HG03575 (cell line): Measurements from ENCODE around the gene LRRC3B.

Source experiments
- ATAC-seq: cut with Tn5 transposase; IDR thresholded peaks from one replicate; pipeline ENCODE4 v1.9.1; 2021; ENCODE audit not compliant: unreplicated experiment, insufficient number of reproducible peaks, low FRiP score; ENCODE audit errors: extremely low read depth

Gene LRRC3B

DNA sequence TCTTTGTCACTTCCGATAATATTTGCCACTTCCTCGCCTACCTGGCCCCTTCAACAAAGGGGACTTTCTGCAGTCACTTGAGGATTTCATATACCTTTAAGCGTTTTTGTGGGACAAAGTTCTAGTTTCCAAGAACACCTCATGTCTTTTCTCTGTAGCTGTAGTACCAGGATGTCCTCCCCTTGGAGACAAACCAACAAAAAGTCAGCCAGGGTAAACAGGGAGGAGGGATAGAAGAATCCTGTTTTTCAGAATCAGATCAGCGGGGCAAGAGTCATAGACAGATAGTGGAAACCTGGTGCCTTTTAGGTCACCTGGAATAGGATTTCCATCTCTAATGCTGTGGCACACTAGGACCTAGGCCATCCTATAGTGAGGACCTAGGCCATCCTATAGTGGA, 4.5 kb downstream of the LRRC3B start:
- ATAC-seq, result no peak

DNA sequence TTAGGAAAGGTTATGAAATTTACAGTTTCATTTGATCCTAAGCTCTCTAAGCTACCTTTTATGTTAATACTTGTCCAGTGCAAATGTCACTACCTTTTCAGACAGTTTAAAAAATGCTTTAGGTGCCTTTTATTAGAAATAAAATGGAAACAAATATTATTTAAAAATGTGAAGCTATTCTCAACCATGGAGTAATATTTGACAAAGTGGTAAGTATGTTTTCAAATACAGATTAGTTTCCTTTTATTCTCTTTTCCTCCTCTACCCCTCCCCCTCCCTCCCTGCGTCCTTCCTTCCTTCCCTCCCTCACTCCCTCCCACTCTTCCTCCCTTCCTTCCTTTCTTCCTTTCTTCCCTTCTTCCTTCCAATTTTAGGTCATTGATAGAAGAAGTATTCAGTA, 6.3 kb downstream of the LRRC3B start:
- ATAC-seq, result no peak

DNA sequence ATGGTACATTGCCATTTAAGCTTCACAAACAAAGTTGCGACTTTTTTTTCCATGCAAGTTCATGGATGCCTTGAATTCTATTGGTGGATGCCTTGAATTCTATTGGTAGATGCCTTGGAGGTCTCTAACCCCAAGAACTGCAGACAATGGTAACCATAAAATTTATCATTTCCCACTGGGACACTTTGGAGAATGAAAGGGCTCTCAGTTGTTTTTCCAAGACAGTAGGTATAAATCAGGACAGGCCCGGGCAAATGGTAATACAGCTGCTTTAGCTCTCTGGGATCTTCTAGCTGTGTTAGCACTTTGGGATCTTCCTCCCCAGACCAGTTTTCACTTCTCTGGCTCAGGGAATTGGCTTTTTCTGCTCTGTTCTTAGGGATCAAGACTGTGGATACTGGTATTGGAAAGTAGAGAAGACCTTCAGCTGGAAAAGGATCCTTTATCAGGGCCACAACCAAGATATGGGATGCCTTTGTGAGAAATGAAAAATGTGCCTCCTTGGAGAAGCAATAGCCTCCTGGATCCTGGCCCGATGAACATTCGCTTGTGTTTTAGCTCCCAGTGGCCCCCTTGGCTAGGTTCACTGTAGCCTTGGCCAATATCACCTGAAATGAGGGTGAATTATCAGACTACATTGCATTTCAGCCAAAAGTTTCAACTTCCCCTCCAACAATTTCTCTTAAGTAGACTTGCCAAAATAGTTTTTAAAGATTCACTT, 8.3 kb downstream of the LRRC3B start:
- no peak for ATAC-seq

DNA sequence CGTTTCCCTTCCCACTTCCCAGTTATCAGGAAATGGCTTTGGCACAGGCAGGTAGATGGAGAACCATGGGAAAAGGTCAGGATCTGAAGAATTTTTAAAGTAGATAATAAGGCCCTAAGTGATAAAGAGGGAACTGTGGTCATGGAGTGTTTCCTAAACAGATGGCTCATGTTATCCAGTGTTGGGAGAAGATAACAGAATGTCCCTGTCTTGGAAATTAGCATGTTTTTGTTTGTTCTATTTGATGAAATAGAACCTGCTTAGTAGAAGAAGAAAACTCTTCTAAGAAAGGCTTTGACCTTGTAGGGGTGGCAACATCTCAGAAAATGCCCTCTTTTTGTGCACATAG, 8.8 kb downstream of the LRRC3B start:
- no peak for ATAC-seq

DNA sequence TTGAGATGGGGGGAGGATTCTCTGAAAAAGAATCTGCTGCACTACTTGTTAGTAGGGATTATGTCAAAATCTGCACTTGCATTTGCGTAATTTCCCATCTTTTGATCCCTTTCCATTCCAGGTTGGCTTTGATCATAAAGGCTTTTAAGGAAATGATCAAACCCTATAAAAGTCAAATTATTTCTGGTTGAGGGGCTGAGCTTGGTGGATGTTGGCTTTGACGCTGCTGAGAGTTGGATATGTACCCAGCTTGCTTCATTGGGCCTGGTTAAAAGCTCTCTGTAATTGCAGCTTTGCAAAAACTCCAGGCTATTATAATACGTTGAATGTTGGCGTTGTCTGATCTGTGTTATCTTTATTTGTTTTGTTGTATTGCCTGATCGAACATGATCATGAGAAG, 12.0 kb downstream of the LRRC3B start:
- no peak for ATAC-seq

DNA sequence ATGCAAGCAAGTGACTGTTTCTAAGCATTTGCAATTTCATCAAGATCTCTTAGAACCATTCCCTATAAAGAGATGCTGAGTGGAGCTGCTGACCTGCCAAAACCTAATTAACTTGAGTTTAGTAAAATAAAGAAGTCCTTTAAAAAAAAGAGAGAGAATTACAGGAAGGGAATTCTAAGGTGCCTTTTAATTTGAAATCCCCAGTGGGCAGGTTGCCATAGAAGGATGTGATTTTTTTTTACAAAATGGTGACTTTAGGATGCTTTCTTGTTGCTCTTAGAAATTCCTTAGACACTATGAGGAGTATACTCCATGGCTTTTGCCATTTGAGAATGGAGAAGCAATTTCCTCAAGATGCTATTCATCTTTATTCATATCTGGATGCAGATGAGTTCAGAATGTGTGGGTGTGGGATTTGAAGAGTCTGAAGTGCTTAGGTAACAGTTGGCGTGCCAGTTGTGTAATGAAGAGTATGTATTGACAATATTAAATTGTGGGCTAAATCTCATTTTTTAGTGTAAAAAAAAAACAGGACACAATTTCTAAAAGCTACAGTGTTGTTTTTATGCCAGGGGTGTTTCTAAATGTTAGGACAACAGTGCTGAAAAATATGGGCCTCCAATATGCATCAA, 13.6 kb downstream of the LRRC3B start:
- no peak for ATAC-seq

DNA sequence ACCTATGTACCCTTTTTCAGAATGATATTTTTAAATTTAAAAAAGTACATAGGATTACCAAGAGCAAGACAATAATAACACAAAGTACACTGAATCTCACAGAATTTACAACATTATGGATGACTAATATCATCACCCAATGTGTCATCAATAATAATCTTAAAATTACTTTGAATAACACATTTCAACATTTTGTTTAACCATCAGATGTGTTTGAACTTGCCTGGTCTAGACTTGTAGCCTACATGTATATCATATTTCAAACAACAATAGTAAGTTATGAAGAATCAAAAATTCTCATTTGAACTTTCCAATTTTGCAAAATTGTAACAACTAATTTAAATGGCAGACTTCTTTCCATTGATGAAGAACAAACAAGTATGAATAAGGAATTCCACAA, 15.1 kb downstream of the LRRC3B start:
- no peak for ATAC-seq

DNA sequence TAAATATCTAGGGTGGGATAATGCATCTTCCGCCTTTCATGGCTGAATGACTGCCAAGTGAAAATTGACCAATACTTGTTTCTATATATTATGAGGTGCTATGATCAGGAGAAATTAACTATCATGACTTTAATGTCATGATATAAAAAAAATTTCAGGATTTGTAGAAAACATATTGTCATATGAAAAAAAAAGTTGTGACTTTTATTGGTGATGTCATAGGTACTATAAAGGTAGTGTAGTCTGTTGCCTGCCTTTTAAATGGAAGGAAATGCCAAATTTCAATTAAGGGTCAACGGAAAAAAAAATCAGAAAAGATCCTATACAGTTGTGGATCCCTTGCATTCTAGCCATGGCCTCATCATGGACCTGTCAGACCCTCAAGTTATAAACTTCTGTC, 15.5 kb downstream of the LRRC3B start:
- no peak for ATAC-seq

DNA sequence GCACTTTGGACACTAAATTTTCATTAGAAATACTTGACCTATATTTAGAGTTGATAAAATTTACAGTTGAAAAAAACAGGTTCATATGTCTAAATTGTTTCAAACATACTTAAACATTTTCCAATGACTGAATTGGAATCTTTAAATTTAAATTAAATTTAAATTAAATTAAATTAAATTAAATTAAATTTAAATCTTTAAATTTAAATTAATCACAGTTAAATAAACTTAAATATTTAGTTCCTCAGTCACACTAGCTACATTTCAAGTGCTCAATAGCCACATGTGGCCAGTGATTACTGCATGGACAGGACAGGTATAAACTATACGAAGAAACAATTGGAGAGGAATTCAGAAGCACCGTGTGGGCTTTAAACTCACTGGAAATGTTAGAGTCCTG, 16.8 kb downstream of the LRRC3B start:
- no peak for ATAC-seq

DNA sequence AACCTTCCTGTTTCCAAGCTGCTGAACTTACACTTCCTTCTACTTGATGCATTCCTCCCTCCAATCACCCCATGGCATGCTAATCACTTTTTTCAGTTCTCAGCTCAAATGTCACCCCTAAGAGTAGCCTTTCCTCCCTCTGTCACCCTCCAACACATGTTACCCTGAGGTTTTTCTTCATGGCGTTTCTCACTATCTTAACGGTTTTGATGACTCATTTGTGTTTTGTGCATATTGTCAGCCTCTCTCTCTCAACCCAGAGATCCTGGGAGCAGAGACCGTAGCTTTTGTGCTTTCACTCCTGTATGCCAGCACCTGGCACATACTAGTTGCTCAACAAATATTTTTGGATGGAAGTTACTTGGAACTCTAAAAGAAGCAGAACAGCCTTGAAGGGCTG, 24.5 kb downstream of the LRRC3B start:
- ATAC-seq, result no peak

DNA sequence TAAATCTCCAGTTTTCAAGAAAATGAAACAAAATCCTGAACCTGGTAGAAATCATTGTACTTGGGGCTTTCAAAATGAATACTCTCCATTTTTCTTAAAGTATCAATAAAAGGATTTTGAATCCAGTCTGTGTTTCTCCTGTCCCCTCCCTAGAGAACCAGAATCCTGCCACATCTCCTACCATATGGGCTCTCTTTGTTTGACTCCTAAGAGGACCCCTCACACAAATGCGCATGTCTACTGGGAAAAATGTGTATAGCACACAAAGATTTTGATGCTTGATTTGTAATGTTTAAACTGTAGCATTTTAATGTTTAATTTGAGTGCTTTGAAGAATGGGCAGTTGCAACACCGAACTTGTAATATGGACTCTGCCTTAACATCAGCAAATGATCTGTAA, 25.9 kb downstream of the LRRC3B start:
- no peak for ATAC-seq

DNA sequence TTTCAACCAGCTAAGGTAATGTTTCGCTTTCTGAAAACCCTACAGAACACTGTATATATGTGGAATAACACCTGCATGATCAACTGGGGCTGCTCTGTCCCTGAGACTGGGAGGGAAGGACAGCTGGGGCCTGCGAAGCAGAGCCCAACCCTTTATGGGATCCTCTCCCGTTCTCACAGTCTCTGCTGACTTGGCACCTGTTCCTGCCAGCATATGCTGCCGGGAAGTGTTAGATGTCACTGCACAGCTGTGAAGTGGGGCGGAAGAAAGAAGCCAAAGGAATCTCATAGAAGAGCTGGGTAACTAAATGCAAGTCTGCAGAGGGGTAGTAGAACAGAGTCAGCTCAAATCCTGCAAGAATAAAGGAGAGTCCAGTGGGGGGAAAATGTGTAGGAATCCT, 29.6 kb downstream of the LRRC3B start:
- no peak for ATAC-seq

DNA sequence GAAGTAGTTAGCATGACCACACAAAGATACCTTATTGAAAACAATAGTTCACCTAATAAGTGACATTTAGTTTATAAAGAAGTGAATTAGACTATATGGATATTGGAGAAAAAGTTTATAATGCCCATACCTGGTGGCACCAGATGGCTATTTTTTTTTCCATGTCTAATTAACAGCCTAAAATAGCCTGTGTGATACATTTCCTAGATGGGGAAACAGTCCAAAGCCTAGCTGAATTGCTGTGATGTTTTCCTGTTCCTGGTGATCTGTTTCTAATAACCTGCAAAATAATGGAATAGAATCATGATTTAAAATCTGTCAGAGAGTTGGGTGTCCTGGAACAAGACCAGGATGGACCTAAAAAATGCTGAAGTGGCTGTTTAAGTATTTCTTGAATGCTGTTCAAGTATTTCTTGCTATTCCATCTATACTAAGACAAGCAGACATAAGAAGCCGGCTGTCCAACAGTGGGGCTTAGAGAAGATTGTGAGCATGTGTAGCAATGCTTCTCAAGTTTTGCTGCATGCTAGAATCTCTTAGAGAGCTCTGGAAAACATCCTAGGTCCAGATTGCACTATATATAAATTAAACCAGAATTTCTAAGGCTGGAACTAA, 31.3 kb downstream of the LRRC3B start:
- no peak for ATAC-seq

DNA sequence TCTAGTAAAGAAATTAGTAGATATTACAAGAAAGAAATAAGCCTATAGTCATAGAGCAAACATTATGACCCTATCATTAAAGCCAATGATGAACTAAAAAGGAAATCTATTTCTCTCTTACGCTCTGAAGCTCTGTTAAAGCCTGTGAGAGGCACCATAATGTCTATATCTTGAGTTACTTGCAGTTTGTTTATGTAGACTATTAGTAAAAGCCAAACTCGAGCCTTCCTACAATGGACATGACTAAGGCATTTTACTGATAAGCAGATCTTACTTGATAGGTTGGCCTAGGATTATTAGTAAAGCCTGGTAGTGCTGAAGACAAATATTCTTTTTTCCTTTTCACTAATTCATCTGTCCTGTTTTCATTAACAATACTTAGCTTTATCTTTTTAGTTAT, 32.7 kb downstream of the LRRC3B start:
- ATAC-seq, result no peak

DNA sequence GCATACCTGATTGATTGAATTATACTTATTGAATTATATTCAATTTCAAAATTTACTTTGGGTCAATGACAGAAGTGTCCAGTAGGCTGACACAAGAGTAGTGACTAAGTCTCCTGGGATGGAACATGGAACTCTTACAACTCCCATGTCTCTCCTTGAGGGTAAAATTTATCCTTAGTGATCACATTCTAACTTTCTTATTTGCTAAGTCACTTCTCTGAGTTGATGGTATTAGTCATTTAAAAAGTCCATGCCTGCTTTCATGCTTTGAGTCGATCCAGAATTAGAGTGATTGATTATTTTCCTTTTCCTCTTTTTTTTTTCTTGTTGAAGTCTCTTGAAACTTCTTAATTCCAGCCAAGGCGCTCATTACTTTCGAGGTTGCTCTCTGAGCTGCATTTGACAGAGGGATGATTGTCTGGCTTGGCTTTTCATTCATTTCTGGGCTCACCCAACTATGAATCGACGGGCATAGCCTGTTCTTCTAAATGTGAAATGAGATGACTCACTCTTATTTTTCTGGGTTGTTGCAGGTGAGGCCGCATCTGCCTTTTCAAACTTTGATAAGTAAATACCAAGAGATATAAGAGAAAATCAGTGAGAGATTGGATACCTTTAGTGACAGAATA, 34.9 kb downstream of the LRRC3B start:
- ATAC-seq, result no peak

DNA sequence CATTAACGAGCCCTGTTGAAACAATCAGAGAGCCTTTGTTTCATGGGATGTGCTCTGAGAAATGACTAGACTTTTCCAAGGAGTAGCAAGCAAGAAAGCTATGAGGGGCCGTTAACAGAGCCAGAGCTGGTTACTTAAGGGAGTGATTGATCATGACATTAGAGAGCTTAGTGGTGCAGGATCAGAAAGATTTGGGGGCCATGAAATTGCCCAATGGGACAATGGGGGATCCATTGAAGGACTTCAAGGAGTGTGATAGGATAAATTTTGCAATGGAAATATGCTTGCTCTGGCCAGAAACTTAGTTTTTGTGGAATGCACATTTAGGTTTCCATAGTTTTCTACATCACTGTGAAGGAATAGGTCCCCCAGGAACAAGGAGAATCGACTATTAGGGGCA, 45.6 kb downstream of the LRRC3B start:
- no peak for ATAC-seq

DNA sequence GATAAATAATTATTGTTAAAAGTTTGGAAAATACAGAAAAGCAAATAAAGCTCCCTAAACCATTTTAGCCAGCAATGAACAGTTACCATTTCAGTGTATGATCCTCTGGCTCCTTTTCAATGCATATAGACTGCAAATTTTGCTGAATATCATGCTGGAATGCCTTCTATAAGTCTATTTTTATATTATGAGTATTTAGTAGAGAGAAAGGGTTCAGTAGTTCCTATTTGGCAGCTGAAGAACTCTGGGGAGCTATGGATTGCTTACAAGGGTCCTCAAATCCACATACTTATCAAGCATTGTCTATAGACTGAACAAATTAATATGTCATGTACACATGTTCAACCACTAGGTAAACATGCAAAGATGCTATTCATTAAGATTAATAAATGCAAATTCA, 46.1 kb downstream of the LRRC3B start:
- no peak for ATAC-seq

DNA sequence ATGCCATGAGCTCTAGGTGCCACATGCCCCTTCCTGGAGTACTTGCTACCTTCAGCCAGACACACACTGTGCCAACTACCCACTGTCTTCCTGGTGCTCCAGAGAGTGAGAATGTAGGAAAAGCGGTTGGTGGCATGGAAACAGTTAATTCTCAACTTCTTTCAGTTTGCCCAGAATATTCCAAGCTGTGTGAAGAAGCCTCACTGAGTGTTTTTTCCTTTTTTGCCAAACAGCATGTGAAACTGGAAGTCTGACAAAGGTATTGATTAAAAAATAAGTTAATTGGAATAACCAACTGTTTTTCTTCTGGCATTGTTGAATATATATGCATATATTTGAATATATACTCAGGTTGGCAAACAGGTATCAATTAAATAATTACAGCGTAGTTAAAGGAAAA, 52.8 kb downstream of the LRRC3B start:
- no peak for ATAC-seq

DNA sequence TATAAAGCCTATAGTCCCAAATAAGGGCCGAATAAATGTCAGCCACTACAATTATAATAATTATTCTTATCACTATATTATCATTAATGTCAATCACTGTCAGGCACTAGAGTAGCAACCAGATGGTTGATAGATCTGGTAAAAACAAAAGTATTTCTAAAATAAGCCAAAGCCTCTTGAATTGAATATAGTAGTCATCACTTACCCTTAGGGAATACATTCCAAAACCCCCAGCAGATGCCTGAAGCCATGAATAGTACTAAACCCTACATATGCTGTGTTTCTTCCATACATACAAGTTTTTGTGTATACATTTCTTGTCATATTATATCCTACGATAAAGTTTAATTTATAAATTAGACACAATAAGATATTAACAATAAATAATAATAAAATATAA, 59.1 kb downstream of the LRRC3B start:
- no peak for ATAC-seq

DNA sequence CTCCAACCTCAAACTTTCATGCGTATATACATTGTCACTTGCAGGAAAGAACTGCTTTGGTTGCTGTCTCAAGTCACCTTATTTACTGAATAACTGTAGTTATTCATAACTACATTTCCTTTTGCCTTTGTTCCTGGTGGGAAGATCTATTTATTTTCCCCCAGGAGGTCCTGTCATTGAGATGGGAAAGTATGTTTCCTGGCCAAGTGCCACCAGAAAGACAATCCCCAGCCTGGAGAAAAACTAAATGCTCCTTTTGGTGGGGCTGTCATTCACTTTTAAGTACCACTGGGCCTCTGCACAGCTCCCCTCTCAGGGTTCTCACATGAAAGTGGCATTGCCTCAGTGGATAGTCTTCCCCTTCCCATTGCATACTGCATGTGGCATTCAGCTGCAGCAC, 59.8 kb downstream of the LRRC3B start:
- no peak for ATAC-seq
